KOPT-K1 (cell line): ENCODE results near the gene CNKSR2.

Source experiments
- H3K27ac ChIP-seq: fragments of 200-600 bp; sonication (generic); 2 replicates; pipeline ENCODE4 v1.5.1; 2016; ENCODE audit warnings: antibody characterized with exemption, mild to moderate bottlenecking, low read depth, low read length; ENCODE audit not compliant: poor library complexity, severe bottlenecking
- H3K36me3 ChIP-seq: fragments of 200-600 bp; sonication (generic); 2 replicates; pipeline ENCODE4 v1.5.1; 2017; ENCODE audit warnings: antibody characterized with exemption, mild to moderate bottlenecking, low read length, moderate library complexity; ENCODE audit not compliant: insufficient read depth
- H3K9me3 ChIP-seq: fragments of 200-600 bp; sonication (generic); 2 replicates; pipeline ENCODE4 v1.5.1; 2017; ENCODE audit warnings: antibody characterized with exemption, low read length, mild to moderate bottlenecking; ENCODE audit not compliant: insufficient read depth, poor library complexity, severe bottlenecking

CNKSR2 gene

DNA sequence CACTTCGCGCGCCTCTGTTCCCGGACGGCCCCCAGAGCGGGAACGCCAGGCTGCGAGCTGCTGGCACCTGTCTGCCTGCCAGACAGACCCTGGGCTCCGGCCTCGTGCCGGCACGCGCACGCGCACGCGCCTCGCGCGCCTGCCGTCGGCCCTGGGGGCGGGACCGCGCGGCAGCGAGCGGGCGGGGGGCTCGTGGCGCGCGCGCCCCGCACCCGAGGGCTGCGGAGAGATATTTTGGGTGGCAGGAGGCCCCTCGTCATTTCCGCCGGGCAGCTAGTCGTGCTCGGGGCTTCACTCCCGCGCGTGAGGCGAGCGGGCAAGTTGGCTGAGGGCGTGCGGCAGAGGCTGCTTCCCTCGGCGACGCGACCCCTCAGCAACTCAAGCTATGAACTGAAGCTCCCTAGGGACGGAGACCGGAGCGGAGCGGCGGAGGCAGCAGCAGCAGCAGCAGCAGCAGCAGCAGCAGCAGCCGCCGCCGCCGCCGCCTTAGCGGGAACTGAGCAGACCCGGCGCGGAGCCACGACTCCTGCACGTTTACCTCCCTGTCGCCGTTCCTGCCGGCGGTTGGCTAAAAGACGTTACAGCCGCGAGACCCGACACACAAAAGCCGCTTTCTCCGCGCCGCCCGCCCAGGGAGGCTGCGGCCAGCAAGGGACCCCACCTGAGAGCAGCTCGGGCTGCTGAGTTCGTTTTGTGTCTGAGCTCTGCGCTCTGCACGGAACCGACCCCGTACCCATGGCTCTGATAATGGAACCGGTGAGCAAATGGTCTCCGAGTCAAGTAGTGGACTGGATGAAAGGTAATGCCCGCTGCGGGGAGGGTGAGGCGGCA, at the start of gene CNKSR2:
Gene CNKSR2 (plus strand): TSS at position 256 of the 831 bp plus-strand sequence. CDS start 480 bp downstream, at position 736.
- no peaks in the 10 kb centered on the region for H3K36me3 ChIP-seq
- H3K27ac ChIP-seq, result no peak within 1 kb of the TSS
- H3K9me3 ChIP-seq, result no peaks in the 10 kb centered on the region

DNA sequence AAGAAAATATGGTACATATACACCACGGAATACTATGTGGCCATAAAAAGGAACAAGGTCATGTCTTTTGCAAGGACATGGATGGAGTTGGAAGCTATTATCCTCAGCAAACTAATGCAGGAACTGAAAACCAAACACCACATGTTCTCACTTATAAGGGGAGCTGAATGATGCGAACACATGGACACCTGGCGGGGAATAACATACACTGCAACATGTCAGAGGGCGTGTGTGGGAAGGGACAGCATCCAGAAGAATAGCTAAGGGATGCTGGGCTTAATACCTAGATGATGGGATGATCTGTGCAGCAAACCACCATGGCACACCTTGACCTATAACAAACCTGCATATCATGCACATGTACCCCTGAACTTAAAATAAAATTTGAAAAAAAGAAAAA, 19.5 kb upstream of the CNKSR2 start:
- Histone ChIP-seq H3K27ac (no peak overlapping the region), H3K36me3 (no peaks in the 10 kb centered on the region), H3K9me3 (no peaks in the 10 kb centered on the region)

DNA sequence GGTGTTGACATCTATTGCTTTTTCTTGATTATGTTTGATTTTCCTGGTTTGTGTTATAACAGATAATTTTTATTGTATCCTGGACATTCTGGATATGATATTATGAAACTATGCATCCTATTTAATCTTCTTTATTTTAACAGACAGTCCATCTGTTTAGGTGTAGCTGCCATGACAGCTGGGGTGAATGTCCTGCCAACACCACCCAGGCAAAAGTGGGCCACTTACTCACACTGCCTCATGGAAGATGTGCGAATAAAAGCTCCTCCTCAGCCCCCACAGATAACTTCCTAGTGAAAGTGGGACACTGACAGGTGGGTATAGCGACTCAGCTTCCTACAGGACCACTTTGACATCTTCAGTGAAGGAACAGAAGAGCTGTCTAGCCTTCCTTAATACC, 18.4 kb upstream of the CNKSR2 start:
- H3K36me3 ChIP-seq, result no peaks in the 10 kb centered on the region
- H3K9me3 ChIP-seq, result no peaks in the 10 kb centered on the region
- H3K27ac ChIP-seq, result no peak overlapping the region

DNA sequence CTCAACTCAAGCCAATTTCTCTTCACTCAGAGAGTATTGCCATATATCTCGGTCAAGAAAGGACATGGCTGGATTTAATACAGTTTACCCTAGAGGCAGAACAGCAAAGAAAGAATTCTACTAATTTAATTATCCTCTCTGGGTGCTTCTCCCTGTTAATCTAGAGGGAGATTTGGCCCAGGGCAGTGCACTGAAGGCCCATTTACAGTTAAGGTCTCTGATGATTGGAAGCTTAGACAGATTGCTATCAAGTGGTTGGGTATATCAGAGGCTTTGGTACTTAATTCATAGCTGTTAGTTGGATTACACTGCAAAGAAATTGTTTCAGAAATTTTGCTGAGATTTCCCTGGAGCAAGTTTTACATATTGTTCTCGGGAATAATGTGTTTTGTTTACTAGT, 4.6 kb upstream of the CNKSR2 start:
- no peak overlapping the region for H3K27ac ChIP-seq
- no peaks in the 10 kb centered on the region for H3K36me3 ChIP-seq
- no peaks in the 10 kb centered on the region for H3K9me3 ChIP-seq

DNA sequence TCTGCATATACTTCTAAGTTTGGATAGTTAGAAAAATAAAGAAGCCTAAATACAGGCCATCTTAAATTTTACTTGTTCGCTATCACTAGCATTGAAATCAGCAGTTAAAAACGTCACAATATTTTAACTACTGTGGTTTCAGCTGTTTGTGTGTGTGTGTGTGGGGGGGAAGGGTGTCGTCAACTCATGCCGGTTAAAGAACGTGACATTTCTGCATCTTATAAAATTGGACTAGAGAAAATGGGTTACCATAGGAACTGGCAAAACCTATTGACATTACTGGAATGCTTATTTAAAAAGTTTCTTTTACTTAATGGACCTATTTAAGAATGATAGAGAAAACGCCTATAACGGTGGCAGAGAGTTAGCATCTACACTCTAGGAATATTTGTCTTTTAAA, 1.2 kb upstream of the CNKSR2 start:
- no peak overlapping the region for H3K27ac ChIP-seq
- no peaks in the 10 kb centered on the region for H3K36me3 ChIP-seq
- no peaks in the 10 kb centered on the region for H3K9me3 ChIP-seq

DNA sequence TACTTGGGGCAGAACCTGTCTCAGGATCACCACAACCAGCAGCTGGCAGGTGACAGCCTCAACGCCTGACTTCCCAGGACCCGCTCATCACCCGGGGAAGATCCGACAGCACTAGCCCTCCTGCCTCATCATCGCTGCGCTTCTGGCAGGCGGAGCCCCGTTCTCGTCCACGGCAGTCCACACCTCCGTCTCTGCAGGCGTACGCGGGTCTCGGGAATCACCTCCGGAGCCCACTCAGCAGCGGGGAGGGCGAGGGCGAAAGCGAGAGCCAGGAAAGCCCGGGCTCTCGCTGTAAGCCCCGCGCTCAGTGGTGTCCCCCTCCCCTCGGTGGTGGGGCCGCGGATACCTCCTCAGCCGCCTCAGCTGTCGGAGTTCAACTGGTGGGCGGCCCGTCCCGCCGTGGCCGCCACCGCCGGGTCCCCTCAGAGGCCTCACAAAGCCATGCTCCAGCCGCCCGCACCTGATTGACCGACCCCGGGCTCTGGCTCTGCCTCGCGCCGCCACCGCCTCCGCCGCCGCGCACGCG, 518 bp upstream of the CNKSR2 start:
- H3K36me3 ChIP-seq, result no peaks in the 10 kb centered on the region
- no peaks in the 10 kb centered on the region for H3K9me3 ChIP-seq
- no peak overlapping the region for H3K27ac ChIP-seq

GRCh38 chrX:21374994-21375707, 933 bp downstream of the CNKSR2 start:
- Histone ChIP-seq H3K36me3 (no peaks in the 10 kb centered on the region), H3K27ac (no peak overlapping the region), H3K9me3 (no peaks in the 10 kb centered on the region)

DNA sequence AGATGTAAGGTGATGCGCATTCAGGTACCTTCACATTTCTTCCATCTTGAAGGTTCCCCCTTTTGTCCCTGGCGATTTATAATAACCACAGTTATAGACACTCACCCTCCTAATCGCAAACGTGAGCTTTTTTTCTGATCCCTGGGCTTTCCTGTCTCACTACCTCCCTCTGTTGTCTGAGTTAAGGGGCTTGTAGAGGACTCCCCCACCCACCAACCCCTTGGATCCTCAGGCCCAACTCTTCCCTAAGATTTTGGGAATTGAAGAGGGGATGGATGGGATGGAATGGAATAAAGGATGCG, 1.4 kb downstream of the CNKSR2 start:
- no peaks in the 10 kb centered on the region for H3K9me3 ChIP-seq
- H3K27ac ChIP-seq, result no peak overlapping the region
- no peaks in the 10 kb centered on the region for H3K36me3 ChIP-seq

DNA sequence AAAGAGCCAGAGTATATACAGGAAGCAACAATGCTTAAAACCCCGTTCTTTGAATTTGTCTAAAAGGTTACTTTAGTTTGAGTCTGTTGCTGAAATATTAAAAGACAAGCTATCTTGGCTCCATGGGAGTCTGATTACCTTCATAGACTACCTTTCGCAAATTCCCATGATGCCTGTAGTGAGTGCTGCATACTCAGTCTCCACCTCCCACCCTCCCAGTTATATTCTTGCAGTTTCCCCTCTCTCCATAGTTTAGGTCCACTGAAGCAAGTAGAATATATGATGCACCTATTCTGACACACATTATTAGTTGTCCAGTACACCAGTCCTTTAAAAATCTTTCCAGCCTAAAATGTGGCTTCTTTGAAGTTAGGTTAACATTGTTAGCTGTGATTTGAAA, 2.4 kb downstream of the CNKSR2 start:
- H3K36me3 ChIP-seq, result no peaks in the 10 kb centered on the region
- H3K27ac ChIP-seq, result no peak overlapping the region

GRCh38 chrX:21379991-21380390, 5.8 kb downstream of the CNKSR2 start:
- Histone ChIP-seq H3K27ac (no peak overlapping the region), H3K9me3 (no peaks in the 10 kb centered on the region), H3K36me3 (no peaks in the 10 kb centered on the region)

More for the DNA sequence above, 2.4 kb downstream of the CNKSR2 start:
- H3K9me3 ChIP-seq, result no peaks in the 10 kb centered on the region

DNA sequence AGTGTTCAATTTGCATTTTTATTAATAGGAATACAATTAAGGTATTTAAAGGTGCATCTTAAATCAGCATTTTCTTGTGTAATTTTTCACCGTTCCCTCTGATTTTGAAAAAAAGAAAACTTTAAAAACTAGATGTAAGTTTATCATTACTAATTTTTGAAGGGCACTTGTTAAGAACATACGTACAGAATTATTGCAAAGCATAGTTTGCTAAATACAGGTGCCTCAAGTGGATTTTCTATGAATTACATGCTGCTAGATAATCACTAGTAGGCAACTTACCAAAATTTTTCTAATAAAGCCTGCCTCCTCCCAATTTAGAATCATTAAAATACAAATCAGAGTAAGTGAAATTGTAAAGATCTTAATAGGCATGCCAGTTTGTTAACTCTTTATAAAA, 8.5 kb downstream of the CNKSR2 start:
- H3K36me3 ChIP-seq, result no peaks in the 10 kb centered on the region
- no peak overlapping the region for H3K27ac ChIP-seq
- no peaks in the 10 kb centered on the region for H3K9me3 ChIP-seq

DNA sequence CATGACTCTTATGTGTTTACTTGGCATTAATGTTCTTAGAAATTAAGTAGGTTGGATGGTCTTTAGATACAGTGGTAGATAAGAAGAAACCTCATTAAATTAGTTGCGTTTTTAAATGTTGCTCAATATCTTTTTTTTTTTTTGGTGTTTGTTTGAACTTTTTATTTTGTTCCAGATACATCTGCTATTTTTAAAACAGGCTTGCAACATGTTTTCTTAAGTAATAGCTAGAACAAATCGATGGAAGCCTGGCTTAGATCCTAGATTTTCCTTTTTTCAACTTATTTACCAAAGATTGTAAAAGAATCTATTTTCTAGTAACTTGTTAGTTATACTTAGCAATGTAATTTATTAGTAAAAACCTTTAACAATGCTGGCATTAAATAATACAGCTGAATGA, 9.3 kb downstream of the CNKSR2 start:
- H3K36me3 ChIP-seq, result no peaks in the 10 kb centered on the region
- H3K27ac ChIP-seq, result no peak overlapping the region
- H3K9me3 ChIP-seq, result no peaks in the 10 kb centered on the region

DNA sequence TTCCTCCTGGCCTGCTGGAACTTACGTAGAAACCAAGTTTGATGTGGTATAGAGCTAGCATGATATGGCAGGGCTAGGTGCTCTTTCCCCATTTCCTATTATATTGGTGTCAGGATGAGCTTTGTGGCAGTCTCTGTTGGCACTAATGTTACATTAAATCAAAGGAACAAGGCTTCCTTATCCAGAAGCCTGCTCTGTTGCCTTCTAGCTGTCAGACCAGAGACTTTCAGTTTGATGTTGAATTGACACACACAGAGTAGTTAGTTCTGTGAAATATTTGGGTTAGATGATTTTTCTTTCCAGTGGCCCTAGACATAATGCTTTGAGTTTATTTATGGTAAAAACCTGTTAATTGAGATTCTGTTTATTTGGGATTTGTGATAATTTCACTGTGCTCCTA, 10.0 kb downstream of the CNKSR2 start:
- no peaks in the 10 kb centered on the region for H3K36me3 ChIP-seq
- H3K9me3 ChIP-seq, result no peaks in the 10 kb centered on the region
- H3K27ac ChIP-seq, result no peak overlapping the region

DNA sequence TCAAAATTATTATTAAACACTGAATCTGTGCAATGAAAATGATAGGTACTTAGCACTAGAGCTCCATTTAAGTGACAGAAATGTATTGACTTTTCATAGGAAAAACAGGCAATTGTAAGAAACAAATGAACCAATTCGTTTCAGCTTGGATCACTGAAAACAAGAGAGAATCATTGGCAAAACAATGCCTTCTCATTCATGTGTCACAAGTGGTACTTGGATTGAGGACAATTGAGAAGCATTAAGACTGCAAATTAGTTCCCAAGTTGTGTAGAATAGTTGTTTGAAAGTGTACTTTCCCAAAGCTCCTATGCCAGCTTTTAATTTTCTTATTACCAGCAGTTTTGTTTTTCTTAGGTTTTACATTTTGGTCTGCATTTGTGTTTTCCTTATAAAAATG, 20.6 kb downstream of the CNKSR2 start:
- no peaks in the 10 kb centered on the region for H3K9me3 ChIP-seq
- H3K36me3 ChIP-seq, result no peaks in the 10 kb centered on the region
- H3K27ac ChIP-seq, result no peak overlapping the region

- Histone ChIP-seq H3K27ac (no peak overlapping the region), H3K36me3 (no peaks in the 10 kb centered on the region), H3K9me3 (no peaks in the 10 kb centered on the region)
Observed at GRCh38 chrX:21398426-21398825, 24.2 kb downstream of the CNKSR2 start.
